ENCODE results near the gene ITGB5.

DNA sequence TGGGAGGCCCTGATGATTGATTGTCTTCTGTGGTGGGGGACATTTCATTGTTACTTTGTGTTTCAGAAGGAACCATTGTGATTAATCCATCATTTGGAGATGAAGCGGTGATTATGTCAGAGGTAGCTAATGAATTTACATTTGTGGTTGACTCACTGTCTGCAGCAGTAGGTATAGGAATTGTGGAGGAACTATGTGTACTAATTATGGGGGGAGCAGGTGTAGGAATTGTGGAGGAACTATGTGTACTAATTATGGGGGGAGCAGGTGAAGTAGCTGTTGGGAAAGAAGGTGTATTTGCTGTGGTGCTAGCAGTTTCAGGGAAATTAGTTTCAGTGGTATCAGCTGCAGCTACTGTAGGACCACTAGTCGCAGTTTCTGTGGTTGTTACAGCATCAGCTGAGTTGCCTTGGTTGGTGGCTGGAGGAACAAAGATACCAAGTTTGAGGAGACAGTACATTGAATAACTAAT is 40.4 kb upstream of the ITGB5 start:
- TF ChIP-seq, protein P1, sequence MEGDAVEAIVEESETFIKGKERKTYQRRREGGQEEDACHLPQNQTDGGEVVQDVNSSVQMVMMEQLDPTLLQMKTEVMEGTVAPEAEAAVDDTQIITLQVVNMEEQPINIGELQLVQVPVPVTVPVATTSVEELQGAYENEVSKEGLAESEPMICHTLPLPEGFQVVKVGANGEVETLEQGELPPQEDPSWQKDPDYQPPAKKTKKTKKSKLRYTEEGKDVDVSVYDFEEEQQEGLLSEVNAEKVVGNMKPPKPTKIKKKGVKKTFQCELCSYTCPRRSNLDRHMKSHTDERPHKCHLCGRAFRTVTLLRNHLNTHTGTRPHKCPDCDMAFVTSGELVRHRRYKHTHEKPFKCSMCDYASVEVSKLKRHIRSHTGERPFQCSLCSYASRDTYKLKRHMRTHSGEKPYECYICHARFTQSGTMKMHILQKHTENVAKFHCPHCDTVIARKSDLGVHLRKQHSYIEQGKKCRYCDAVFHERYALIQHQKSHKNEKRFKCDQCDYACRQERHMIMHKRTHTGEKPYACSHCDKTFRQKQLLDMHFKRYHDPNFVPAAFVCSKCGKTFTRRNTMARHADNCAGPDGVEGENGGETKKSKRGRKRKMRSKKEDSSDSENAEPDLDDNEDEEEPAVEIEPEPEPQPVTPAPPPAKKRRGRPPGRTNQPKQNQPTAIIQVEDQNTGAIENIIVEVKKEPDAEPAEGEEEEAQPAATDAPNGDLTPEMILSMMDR (IDR thresholded peaks at IDR 0.05; ENCODE audit: low read depth, low read length), result no peak
- TF ChIP-seq EZH2phosphoT487 (IDR thresholded peaks at IDR 0.05; ENCODE audit: low read depth), result no peak
